Left kidney (tissue), 2 donors: ENCODE data around the gene ECHS1. TPM values are rescaled to one million over a fixed set of nuclear protein-coding genes. Genes with fewer than 3 reads are reported as not detected.
A peak's percentile ranks its signal among the peaks of the same experiment; 100 is the strongest.

ENCODE experiments used
- DNase-seq: peaks from one replicate; pipeline ENCODE4 v3.0.0-alpha.2; 2013
- polyA plus RNA-seq: library from polyadenylated mRNA; unstranded; fragments of 120-200 nt; gene quantifications from one replicate; pipeline ENCODE4 v1.2.1, GENCODE V29; 2013; ENCODE audit not compliant: insufficient read length

ECHS1 gene
- polyA plus RNA-seq, 1 donor = 128 TPM

DNA sequence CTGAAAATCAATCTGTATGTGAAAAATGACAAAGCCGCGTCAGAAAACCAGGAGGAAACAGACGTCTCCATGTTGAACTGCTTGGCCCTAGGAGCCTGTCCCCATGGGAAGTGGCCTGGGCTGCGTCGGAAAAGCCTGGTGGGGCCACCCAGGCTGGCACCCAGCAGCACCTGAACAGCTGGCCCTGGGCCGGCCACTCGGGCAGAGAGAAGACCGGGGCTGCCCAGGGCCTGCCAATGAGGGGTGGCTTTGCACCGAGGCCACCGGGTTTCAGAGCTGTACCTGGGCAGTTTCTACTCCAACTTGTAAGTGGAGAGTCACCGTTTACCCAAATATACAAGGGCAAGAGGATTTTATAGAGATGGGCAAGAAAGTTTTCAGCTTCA lies 14.2 kb downstream of the ECHS1 start:
- DNase-seq = no peak

DNA sequence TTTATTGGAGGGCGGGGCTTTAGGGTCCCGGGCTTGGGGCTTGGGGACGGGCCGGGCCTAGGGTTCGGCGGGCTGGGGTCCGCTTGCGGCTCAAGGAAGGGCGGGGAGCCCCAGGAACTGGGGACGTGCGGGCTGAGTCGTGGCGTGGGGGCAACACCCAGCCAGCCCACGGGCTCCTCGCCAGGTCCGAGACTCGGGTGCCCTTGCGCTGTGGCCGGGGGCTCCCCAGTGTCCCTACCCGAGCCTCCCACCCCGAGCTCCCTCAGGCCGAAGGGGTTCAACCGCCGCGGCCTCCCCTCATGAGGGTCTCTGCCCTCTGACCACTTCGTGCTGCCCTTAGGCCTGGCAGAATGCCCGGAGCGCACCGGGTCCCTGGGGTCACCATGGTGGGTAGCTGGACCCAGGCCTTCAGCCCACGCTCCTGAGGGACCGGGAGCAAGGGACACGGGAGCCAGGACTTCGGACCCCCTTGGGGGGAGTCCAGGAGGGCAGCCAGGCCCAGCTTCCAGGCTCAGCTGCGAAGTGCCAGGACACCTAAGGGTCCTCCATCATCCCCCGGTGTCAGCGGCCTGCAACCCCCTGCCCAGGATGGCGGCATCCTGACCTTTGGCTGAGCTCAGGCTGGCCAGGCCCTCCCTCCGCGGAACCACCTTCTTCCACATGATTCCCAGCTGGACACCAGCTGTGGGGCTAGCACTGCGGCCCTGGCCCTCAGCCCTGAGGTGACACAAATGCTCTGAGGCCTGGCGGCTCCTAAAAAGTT lies 14.8 kb downstream of the ECHS1 start:
- DNase-seq = no peak

DNA sequence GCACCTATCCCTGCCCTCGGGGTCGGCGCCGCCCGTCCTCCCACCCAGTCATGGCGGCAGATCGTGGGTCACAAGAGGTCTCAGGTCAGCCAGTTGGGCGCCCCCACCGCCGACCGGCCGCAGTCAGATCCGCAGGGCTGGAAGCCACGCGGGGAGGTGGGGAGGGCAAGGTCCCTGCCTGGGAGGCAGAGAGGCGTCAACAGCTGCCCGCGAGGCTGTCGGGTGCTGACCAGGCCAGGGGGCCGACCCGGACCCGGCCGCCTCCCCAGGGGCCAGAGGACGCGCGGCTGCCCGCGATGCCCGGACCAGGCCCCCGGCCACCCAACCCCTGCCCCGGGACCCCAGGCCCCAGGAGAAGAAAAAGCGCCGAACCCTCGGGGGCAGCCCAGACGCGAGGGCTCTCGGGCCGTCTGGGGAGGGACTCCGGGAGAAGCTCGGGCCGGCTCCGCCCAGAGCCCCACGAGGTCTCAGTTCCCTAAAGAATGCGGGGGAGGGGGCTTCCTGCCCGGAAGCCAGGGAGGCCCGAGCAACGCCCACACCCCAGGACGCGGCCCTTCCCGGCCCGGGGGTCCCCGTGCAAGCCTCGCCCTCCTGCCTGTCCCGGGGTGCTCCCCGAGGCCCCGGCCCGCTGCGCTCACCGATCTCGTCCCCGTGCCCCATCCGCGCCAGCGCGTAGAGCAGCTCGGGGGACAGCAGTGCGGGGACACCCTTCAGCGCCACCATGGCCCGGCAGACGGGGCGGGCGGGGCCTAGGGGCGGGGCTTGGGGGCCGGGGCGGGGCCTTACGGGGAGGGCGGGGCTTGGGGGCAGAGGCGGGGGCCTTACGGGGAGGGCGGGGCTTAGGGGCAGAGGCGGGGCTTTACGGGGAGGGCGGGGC lies 15.6 kb downstream of the ECHS1 start, which contains the start of gene FUOM:
FUOM (minus strand) TSS at position 735 of the 877 bp plus-strand sequence; CDS start at position 723, 12 bp downstream.
- peak; percentile 81 for DNase-seq

DNA sequence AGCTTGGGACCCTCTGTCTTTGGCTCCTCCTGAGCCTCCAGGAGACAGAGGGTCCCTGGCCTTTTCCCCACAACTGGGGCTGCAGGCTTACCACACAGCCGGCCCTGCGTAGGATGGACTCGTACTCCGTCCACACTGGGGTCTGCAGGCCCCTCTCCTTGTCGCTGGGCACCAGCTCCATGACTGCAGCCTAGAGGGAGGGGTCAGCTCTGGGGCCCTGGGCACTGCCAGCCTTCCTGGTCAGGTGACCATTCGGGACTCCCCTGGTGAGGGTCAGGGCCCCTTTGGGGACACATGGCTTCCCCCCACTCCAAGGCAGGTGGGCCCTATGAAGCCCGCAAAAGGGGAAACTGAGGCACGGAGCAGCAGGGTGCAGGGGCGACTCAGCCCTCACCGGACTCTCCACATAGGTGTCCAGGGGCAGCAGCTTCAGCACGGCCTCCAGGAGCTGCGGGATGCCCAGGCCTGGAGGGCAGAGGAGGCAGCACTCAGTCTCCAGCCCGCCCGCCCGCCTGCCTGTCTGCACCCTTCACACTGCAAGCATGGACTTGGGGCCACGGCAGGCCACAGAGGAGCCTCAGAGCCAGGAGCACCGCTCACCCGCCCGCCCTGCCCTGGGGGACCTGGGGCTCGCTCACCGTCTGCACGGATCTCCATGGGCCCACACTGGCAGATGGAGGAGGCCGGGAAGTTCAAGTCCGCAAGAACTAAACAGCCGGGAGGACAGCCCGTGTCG lies 16.4 kb downstream of the ECHS1 start:
- no peak for DNase-seq

DNA sequence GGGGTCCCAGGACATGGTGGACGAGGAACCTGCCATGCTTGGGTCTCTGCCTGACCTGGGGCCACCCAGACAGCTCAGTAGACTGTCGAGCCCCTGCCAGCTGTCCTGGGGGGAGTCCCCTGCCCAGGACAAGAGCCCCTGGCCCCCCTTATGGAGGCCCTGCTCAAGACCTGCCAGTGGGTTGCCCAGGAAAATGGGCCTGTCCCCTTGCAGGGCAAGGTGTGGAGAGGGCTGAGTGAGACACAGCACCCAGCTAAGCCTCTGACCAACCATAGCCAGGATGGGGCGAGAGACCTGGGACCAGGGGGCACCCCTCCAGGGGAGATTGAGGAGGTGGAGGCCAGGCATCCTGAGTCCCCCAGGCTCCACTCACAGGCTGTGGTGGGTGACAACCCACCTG lies 17.2 kb downstream of the ECHS1 start:
- no peak for DNase-seq

DNA sequence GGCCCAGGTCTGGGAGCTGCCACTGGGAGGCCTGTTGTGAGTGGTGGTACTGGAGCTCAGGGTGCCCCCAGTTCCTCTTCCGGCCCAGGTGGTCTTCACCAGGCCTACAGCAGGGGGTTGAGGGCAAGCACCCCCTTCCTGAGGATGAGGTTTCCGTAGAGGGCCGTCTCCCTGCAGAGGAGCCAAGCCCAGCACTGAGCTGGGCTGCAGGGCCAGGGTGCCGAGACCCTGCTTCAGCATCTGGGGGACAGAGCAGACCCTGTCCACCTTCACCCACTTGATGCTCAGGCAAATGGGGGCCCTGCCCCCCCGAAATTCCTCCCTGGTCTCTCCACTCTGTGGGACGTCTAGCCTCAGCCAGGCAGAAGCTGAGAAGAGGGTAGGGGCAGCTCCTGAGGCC lies 17.9 kb downstream of the ECHS1 start:
- no peak for DNase-seq

- DNase-seq = no peak
Observed at GRCh38 chr10:133354672-133355240, 18.4 kb downstream of the ECHS1 start.

DNA sequence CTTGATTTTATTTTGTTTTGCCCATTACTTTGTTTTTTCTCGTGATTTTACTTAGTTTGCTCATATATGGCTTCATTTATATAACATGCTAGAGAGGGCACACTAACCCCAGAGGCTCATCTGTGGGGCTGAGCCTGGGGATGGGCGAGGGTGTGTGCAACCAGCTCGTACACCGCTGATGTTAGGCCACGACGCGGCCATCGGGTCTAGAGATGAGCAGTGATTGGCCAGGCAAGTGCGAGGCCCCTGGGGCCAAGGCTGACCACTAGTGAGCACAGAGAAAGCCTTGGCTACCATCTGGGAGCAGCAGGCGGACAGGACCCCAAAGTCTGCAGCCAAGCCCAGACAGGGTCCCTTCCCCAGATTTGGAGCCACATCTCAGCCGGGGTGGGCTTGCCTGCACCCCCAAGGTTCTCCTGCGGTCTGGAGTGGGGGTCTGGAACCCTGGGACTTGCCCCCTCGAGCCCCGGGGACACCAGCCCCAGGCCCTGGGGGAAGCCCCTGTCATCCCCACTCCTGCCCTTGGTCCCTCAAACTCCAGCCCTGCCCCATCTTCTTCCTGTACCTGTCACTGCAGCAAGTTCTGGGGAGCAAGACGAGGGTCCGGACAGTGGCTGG lies 19.1 kb downstream of the ECHS1 start:
- DNase-seq = no peak

GRCh38 chr10:133353202-133353959 lies 19.8 kb downstream of the ECHS1 start:
- no peak for DNase-seq

GRCh38 chr10:133351408-133352318 lies 21.5 kb downstream of the ECHS1 start:
- DNase-seq = no peak

- DNase-seq = no peak
Observed at GRCh38 chr10:133350950-133351329, 22.2 kb downstream of the ECHS1 start.

DNA sequence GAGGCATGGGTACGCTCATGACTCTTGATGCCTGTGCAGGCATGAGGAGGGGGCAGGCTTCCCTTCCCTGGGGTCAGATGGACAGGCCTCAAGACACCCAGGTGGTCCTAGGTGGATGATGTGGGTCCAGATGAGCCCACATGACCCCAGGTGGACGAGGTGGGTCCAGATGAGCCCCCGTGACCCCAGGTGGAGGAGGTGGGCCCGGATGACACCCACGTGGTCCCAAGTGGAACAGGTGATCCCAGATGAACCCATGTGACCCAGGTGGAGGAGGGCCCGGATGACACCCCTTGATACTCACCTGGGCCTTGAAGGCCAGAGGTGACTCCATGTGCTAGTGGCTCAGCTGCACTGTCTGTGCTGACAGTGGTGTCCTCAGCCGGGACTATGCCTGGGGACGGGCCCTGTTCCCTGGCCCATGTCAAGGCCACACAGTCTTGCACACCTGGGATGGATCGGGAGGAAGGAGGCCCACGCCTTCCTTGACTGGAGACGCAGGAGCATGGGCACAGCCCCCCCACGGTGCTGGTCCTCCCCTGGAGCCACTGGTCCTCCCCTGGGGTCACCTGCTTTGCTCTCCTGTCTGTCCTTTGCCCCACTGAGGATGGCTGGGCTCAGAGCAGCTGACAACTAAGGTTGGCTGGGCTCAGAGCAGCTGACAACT lies 22.7 kb downstream of the ECHS1 start:
- no peak for DNase-seq

- no peak for DNase-seq
Observed at GRCh38 chr10:133349577-133350011, 23.6 kb downstream of the ECHS1 start.

GRCh38 chr10:133349160-133349568 lies 24.0 kb downstream of the ECHS1 start:
- no peak for DNase-seq

GRCh38 chr10:133347710-133348517 lies 25.2 kb downstream of the ECHS1 start:
- no peak for DNase-seq

DNA sequence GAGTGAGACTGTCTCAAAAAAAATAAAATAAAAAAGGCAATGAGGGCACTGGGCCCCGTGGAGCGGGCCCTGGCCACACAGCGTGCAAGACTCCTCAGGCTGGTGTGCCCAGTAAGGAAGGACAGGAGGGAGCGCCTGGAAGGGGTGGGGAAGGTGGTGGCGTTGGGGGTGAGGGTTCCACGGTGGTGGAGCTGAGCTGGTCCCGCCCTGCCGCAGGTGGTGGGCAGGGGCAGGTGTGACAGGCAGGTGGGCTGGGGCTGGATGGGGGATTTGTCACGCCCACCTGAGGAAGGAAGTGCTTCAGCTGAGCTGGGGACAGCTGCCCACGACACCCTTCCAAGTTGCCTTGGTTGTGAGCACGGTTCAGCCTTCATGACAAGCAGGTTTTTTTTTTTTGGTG lies 26.7 kb downstream of the ECHS1 start:
- no peak for DNase-seq

DNA sequence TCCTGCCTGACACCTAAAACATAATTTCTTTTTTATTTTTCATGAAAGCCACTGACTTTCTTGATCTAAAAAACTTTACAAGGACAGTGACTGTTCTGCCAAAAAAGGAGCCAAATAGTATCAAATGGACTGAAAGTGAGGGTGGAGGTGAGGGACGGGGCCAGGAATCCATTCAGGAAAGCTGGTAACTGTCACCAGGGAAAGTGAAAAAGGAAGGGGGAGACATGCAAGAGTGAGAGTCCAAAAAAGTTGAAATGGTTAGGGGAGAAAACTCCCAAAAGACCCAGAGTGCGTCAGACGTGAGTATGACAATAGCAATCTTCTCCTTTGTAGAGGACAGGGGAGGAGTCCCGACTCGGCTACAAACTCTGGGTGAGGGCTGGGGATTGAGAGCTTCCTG lies 28.9 kb downstream of the ECHS1 start:
- no peak for DNase-seq

DNA sequence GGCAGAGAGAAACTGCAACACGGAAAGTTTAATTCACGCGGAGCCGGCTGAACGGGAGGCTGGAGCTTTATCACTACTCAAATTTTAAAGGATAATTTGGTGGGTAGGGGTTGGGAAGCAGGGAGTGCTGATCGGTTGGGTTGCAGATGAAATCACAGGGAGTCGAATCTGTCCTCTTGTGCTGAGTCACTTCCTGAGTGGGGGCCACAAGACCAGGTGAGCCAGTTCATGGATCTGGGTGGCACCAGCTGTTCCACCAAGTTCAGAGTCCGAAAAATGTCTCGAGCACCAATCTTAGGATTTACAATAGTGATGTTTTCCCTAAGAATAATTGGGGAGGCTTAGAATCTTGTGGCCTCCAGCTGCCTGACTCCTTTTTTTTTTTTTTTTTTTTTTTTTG lies 29.6 kb downstream of the ECHS1 start:
- no peak for DNase-seq
